Peyer's patch (tissue), 4 donors: ENCODE results near the gene B4GAT1.

ENCODE experiments used
- POLR2A ChIP-seq, 2 donors: fragments of 450-650 bp; IDR thresholded peaks; one replicate each; pipeline ENCODE4 v1.5.1; 2017; ENCODE audit warnings: antibody characterized with exemption in 2 of 2, mild to moderate bottlenecking in 2 of 2, moderate library complexity in 2 of 2
- TF ChIP-seq, protein P1 (sequence below), 6 experiments: fragments of 450-650 bp in 4 of 6; fragments of 200-600 bp in 2 of 6; sonication (generic) in 1 of 6; IDR thresholded peaks; one replicate each; pipeline ENCODE4 v1.5.1; 2017 to 2019; ENCODE audit warnings: antibody characterized with exemption in 6 of 6, mild to moderate bottlenecking in 3 of 6, moderate library complexity in 1 of 6

- peak; percentile 52 to 66 for TF ChIP-seq POLR2A (IDR thresholded peaks at IDR 0.05)
- TF ChIP-seq, protein P1, sequence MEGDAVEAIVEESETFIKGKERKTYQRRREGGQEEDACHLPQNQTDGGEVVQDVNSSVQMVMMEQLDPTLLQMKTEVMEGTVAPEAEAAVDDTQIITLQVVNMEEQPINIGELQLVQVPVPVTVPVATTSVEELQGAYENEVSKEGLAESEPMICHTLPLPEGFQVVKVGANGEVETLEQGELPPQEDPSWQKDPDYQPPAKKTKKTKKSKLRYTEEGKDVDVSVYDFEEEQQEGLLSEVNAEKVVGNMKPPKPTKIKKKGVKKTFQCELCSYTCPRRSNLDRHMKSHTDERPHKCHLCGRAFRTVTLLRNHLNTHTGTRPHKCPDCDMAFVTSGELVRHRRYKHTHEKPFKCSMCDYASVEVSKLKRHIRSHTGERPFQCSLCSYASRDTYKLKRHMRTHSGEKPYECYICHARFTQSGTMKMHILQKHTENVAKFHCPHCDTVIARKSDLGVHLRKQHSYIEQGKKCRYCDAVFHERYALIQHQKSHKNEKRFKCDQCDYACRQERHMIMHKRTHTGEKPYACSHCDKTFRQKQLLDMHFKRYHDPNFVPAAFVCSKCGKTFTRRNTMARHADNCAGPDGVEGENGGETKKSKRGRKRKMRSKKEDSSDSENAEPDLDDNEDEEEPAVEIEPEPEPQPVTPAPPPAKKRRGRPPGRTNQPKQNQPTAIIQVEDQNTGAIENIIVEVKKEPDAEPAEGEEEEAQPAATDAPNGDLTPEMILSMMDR (IDR thresholded peaks at IDR 0.05): no peak
Observed at GRCh38 chr11:66347425-66348276, at the start of gene B4GAT1.
